H1 (cell line): ENCODE data around the gene HMGB3. TPM values are rescaled to one million over a fixed set of nuclear protein-coding genes. Genes with fewer than 3 reads are reported as not detected.

ENCODE experiments used
- KDM1A ChIP-seq: fragments of 200-600, 300-600 bp; sonication (generic); IDR thresholded peaks from 2 replicates; pipeline ENCODE4 v1.7.1; 2016; ENCODE audit warnings: mild to moderate bottlenecking, low read length, borderline replicate concordance
- polyA plus RNA-seq, 7 experiments: library from polyadenylated mRNA; depleted of rRNA in 3 of 7; stranded (reverse) in 5 of 7; unstranded in 2 of 7; fragments of >200 nt in 5 of 7; fragments of 200-250 nt in 2 of 7; gene quantifications; 1 replicate in 5 of 7; 2 replicates in 1 of 7; 4 replicates in 1 of 7; pipeline versions ENCODE4 v1.2.1 to v1.2.3, GENCODE V29; 2011 to 2013; ENCODE audit warnings: missing spikeins in 2 of 7, mixed read lengths in 2 of 7
- total RNA-seq: library from RNA; stranded (reverse); fragmentation: NEBNext Ultra II Directional; extraction: Animal tissue kit (Norgen Biotek cat#: 25700); gene quantifications from 2 replicates; pipeline ENCODE4 v1.2.1, GENCODE V29; 2021

The HMGB3 gene
- total and polyA plus RNA-seq, 2 of the 8 experiments (the other 6 are each of a cell fraction or from before 2014, with no cell fraction given), result 55.8 to 346 TPM

GRCh38 chrX:151015684-151016083 lies 32.5 kb downstream of the HMGB3 start (continued):
- TF ChIP-seq KDM1A, result no peak
- TF ChIP-seq, all 59 proteins: peak for 0
